Stimulated activated CD8-positive, alpha-beta memory T cell treated with anti-CD3 and anti-CD28 coated beads, Interleukin-2, amount 100 ng/mL, for 1 hour (primary cell): ENCODE measurements around the gene SIX4.
"Not testable (repeated sequence)": the region's sequence is repeated elsewhere in the genome, so short reads cannot be mapped to it uniquely, and the experiment has no call there.

ENCODE experiments used
- DNase-seq, 2 donors: peaks; one replicate each; pipeline ENCODE4 v3.0.0-alpha.2; 2020; ENCODE audit warnings: low read depth in 2 of 2

The SIX4 gene

DNA sequence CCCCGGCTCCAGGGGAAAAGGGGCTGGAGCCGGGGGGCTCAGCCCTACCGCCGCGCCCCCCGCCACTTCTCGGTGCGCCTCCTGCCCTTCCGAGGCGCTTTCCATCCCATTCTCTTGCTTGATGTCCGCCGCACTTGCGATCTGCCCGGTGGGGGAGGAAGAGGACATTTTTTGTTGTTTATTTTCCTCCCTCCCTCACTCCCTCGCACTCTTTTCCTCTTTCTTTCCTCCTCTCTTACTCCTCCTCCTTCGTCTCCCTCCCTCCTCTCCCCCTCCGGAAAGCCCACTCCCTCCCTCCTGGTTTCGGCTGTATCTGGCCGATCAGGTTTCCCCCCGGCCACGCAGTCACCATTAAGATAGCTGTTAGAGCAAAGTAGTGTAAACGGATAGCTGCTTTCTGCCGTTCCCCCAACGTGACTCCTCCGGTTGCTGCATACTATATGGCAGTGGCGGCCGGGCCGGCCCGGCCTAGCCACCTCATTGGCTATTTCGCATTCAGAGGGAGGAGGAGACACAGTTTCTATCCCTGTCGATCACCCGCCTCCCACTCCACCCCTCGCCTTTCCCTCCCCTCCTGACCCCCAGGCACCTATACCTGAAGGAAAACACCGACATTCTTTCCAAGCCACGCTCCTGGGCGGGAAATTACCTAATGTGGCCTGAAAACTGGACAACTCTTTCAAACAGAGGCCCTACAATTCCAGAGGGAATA lies at the start of gene SIX4:
TSS of gene SIX4 (minus strand) at position 445 of the 712 bp plus-strand sequence. CDS start at position 168, 277 bp downstream.
- DNase-seq, result no peak

- no peak for DNase-seq
Measured at GRCh38 chr14:60773558-60773957, 49.4 kb upstream of the SIX4 start.

- no peak for DNase-seq
Measured at GRCh38 chr14:60771117-60771516, 47.0 kb upstream of the SIX4 start.

DNA sequence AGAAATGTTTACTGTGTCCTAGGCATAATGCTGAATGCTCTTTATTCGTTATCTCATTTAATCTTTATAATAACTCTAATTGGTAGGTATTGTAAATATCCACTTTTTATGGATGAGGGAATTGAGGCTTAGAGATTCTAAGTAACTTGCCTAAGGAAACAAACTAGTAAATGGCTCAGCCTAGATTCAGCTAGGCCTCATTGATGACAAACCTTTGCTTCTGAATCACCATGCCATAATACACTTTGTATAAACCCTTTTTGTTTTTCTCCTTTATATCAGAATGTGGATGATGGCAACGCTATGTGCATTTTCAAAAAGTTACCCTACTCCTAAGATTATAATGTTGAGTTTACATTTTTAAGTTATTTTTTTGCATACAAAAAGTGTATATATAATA lies 44.5 kb upstream of the SIX4 start:
- no peak for DNase-seq

GRCh38 chr14:60760644-60761364 lies 36.7 kb upstream of the SIX4 start:
- no peak for DNase-seq

DNA sequence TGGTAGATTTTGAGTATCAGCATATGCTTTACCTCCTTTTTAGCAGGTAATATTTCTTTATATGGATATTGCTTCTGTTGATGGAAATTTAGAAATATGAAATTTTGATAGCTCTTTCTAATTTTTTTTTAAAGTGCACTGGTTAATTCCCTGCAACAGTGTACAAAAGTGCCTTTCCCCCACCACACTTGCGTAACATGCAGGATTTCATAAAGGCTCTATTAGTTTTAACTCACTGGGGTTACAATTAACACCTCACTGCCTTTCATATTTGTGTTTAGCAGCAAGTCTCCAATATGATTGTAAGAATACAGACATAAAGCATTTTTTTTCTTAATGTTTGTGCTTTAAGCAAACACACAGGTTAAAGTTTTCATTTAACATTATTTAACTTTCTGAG lies 36.1 kb upstream of the SIX4 start:
- no peak for DNase-seq

GRCh38 chr14:60758885-60759284 lies 34.7 kb upstream of the SIX4 start:
- DNase-seq, result no peak

DNA sequence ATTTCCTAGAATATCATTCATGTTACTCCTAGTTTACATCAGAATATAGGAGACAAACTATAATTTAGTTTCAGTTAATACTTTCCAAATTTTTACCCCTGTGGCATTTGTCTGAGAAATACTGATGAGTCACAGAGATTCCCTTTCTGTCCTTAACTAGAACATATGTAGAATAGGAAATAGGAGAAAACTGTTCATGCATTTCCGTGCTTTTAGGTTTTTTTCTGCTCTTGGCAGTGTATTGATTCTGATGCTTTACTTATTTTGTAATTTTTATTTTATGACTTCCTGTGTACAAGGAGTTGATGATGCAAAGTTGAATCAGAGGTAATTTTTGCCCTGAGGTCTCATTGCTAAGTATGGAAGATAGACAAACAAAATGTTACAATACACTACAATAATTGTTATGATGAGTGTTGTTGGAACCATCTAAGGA lies 33.4 kb upstream of the SIX4 start:
- DNase-seq, result no peak

DNA sequence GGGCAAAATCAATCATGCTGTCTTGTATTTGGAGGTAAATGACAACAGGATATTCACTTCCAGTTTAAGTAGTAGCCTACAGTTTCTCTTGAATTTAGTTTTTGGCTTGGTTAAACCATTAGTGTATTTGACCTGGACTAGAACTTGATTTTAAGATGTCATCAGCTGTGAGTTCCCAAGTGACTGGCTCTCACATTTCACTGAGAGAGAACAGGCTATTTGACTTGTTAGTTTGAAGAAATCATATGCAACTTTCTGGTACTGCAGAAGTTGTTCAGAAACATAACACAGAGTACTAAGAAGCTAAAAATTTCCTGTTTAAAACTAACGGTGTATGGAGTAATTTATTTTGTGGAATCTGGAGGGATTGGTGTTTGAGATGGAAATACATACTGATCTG lies 32.7 kb upstream of the SIX4 start:
- no peak for DNase-seq

DNA sequence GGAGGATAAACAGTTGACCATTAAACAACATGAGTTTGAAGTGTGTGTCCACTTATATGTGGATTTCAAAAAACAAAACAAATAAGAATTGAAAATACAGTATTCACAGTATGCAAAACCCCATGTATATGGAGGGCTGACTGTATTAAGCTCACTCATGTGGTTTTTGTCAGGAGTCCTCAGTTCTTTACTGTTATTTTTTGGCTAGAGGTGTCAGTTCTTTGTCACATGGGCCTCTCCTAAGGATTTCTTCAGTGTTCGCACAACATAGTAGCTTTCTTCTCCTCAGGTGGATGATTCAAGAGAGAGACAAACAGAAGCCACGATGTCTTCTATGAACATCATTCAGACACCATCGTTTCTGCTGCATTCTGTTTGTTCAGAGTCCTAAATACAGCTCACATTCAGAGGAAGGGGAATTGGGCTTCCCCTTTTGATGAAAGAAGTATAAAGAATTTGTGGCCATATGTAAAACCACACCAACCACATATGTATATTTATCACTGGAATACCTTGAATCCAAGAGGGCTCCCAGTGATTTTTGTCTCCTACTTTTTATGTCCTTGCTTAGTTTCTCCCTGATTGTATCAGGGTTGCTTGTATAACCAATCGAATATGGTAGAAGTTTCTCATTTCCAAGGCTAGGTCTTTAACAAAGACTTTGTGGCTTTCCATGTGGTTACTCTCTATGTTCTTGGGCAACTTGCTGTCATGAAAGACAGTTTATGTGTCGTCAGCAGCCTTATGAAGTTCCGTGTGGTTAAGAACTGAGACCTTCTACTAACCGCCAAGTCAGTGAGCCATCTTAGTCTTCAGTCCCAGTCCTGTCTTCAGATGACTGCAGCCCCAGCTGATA lies 29.3 kb upstream of the SIX4 start:
- peak; percentile 17 to 23 for DNase-seq

GRCh38 chr14:60744566-60744965 lies 20.4 kb upstream of the SIX4 start:
- DNase-seq, result no peak

DNA sequence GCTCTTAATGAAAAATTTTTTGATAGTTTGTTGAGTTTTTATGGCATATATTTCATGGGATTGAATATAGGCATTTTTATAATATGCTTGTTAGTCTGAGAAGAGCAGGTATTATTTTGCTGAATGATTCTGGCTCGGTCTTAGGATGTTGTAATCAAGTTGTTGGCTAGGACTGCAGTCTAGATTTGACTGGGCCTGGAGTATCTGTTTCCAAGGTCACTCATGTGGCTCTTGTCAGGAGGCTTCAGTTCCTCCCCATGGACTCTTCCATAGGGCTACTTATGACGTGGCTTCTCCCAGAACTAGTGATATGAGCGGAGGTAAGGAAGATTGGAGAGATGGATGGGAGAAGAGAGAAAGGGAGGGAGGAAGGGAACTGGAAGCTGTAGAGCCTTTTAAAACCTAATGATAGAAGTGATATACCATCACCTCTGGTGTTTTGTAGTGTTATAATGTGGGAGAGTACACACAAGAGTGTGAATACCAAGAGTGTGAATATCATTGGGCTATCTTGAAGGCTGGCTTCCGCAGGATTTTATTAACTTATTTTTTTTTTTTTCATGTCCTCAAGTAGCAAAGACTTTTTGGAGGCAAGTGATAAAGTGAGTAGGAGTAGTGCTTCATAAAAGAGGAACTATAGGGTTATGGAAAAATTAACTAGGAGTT lies 14.8 kb upstream of the SIX4 start:
- DNase-seq, result no peak

DNA sequence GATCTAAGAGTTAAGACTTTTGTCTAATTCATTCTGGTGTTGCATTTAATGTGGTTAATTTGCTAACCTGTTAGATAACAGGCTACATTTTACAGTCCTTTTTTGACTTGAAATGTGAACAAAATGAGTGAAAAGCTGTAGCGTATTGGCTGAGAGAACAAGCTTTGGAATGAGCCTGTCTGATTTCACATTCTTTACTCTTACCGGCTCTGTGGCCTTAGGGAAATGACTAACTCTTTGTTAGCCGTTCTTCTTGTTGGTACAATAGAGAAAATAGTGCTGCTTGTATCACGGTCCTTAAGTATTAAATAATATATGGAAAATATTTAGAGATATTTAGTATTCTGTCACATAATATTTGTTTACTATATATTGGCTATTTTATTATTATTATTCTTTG lies 12.3 kb upstream of the SIX4 start:
- no peak for DNase-seq

- no peak for DNase-seq
Measured at GRCh38 chr14:60735416-60735815, 11.3 kb upstream of the SIX4 start.

DNA sequence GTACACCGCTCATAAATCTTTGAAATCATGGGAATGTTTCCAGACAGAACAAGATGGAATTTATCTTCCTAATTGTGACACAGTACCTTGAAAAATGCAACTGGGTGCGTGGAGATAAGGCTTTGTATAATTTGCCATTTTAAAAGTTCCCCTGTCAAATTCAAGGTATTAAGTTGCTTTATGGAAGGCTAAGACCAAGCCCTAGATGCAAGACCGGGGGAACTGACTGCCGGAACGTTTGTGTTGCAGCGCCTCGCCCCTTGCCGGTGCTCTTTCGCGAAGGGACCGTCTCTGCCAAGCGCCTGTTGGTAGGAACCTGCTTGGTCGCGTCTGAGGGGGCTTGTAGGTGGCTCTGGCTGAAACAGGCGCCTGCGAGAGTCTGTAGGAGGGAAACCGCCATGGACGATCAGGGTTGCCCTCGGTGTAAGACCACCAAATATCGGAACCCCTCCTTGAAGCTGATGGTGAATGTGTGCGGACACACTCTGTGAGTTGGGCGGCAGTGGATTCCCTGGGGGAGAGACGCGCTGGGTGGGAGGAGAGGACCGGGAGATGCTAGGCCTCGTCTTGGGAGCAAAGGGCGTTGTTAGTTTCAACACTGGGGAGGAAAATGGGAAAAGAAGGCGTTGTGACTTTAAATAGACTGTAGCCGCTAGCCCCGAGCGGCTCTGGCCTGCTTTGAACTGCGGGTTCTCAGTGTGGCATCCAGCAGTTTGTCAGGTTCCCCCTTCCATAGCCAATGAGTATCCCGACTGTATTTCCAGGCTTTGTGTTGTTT lies 10.5 kb upstream of the SIX4 start, which contains the start of gene MNAT1:
TSS of gene MNAT1 (plus strand) at position 297 of the 778 bp plus-strand sequence. CDS start at position 399, 102 bp downstream.
- peak; percentile 46 to 62 for DNase-seq

DNA sequence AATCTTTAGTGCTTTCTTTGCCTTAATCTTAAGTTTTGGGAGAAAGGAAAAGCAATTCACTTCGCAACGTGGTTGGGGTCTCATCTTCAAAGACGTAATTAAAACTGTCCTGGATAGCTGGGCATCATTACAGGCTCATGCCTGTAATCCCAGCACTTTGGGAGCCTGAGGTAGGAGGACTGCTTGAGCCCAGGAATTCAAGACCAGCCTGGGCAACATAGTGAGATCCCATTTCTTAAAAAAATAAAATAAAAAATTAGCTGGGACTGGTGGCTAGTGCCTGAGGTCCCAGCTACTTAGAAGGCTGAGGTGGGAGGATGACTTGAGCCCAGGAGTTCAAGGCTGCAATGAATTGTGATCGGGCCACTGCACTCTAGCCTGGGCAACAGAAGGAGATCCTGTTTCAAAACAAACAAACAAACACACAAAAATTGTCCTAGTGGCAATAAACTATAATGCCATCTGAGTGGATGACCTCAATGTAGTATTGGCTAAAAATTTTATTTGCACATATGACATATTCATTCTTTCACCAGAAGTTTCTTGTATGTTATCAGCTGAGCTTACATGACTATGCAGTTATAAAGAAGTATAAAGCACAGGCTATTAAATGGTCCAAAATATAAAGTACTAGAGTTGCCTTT lies 8.8 kb upstream of the SIX4 start:
- no peak for DNase-seq

GRCh38 chr14:60731291-60731690 lies 7.1 kb upstream of the SIX4 start:
- DNase-seq, result not testable (repeated sequence)

GRCh38 chr14:60723116-60723906 lies 840 bp downstream of the SIX4 start:
- DNase-seq, result no peak

- no peak for DNase-seq
Measured at GRCh38 chr14:60722357-60723115, 1.6 kb downstream of the SIX4 start.
